Caco-2 (cell line): ENCODE measurements around the gene MZB1. TPM values are rescaled to one million over a fixed set of nuclear protein-coding genes. Genes with fewer than 3 reads are reported as not detected.

Source experiments
- BruUV-seq: library from RNA; stranded (reverse); fragments of 400-500 nt; replicated peaks from 2 replicates; lab custom pipeline; 2021; lab: Mats Ljungman, UMichigan
- CTCF ChIA-PET: fragments of 300-600 bp; sonication (Branson Sonifier 250); formaldehyde crosslinking; loops from one replicate; lab custom pipeline; 2022; ENCODE audit warnings: antibody characterized with exemption; lab: Charles Lee
- POLR2A ChIA-PET: fragments of 300-600 bp; sonication (Branson Sonifier 250); formaldehyde crosslinking; loops from one replicate; lab custom pipeline; 2022; ENCODE audit warnings: antibody characterized with exemption; lab: Charles Lee
- DNase-seq, 2 experiments: peaks; one replicate each; pipeline versions ENCODE4 v3.0.0 to v3.0.0-alpha.2; 2020 to 2022
- H3K27me3 ChIP-seq: replicated peaks from 2 replicates; pipeline ENCODE4 v1.6.0; 2011; ENCODE audit warnings: low read length; ENCODE audit not compliant: control insufficient read depth, insufficient read depth
- H3K36me3 ChIP-seq: 2 replicates; pipeline ENCODE4 v1.5.1; 2011; ENCODE audit warnings: low read length; ENCODE audit not compliant: control insufficient read depth, insufficient read depth
- H3K4me1 ChIP-seq: fragments of 250-450 bp; sonication (Bioruptor Pico); 2 replicates; pipeline ENCODE4 v1.5.1; 2020; ENCODE audit warnings: mild to moderate bottlenecking
- H3K4me3 ChIP-seq: 2 replicates; pipeline ENCODE4 v1.5.1; 2011; ENCODE audit warnings: low read depth, mild to moderate bottlenecking, control low read depth, low read length
- H3K9me3 ChIP-seq: fragments of 250-450 bp; sonication (Bioruptor Pico); 2 replicates; pipeline ENCODE4 v1.5.1; 2020; ENCODE audit warnings: mild to moderate bottlenecking, moderate library complexity
- H3K27ac Mint-ChIP-seq: one replicate; pipeline ENCODE4 v1.8.0; 2022; ENCODE audit warnings: mixed read lengths; ENCODE audit not compliant: unreplicated experiment
- H3K27me3 Mint-ChIP-seq: one replicate; pipeline ENCODE4 v1.8.0; 2022; ENCODE audit warnings: mixed read lengths; ENCODE audit not compliant: insufficient read depth, unreplicated experiment
- H3K36me3 Mint-ChIP-seq: one replicate; pipeline ENCODE4 v1.8.0; 2022; ENCODE audit warnings: mild to moderate bottlenecking, mixed read lengths; ENCODE audit not compliant: insufficient read depth, unreplicated experiment
- H3K4me1 Mint-ChIP-seq: one replicate; pipeline ENCODE4 v1.8.0; 2022; ENCODE audit warnings: low read depth, mixed read lengths; ENCODE audit not compliant: unreplicated experiment
- H3K4me3 Mint-ChIP-seq: one replicate; pipeline ENCODE4 v1.8.0; 2022; ENCODE audit warnings: mild to moderate bottlenecking, moderate library complexity, mixed read lengths; ENCODE audit not compliant: unreplicated experiment
- H3K9me3 Mint-ChIP-seq: one replicate; pipeline ENCODE4 v1.8.0; 2022; ENCODE audit warnings: mixed read lengths; ENCODE audit not compliant: unreplicated experiment
- intact Hi-C: fragments of 100-400 bp; cut with micrococcal nuclease; formaldehyde crosslinking; loops from one replicate; pipeline ENCODE4 v1.10.0; 2022; ENCODE audit not compliant: unreplicated experiment
- total RNA-seq: library from RNA; stranded (reverse); gene quantifications from 2 replicates; pipeline ENCODE4 v1.2.3, GENCODE V29; 2022
- TF ChIP-seq, protein P1 (sequence below), 2 experiments: fragments of 200-600 bp in 1 of 2; IDR thresholded peaks; 1 replicate in 1 of 2; 2 replicates in 1 of 2; pipeline versions ENCODE4 v1.5.1 to v1.8.0; 2011 to 2022; ENCODE audit warnings: antibody characterized with exemption in 1 of 2, control low read depth in 1 of 2, inconsistent platforms in 1 of 2, low read depth in 1 of 2, low read length in 1 of 2, mild to moderate bottlenecking in 1 of 2, moderate library complexity in 1 of 2; ENCODE audit not compliant: insufficient read depth in 1 of 2, severe bottlenecking in 1 of 2, unreplicated experiment in 1 of 2

MZB1 gene
- total RNA-seq, 1 experiment from 2014 or later: not detected

DNA sequence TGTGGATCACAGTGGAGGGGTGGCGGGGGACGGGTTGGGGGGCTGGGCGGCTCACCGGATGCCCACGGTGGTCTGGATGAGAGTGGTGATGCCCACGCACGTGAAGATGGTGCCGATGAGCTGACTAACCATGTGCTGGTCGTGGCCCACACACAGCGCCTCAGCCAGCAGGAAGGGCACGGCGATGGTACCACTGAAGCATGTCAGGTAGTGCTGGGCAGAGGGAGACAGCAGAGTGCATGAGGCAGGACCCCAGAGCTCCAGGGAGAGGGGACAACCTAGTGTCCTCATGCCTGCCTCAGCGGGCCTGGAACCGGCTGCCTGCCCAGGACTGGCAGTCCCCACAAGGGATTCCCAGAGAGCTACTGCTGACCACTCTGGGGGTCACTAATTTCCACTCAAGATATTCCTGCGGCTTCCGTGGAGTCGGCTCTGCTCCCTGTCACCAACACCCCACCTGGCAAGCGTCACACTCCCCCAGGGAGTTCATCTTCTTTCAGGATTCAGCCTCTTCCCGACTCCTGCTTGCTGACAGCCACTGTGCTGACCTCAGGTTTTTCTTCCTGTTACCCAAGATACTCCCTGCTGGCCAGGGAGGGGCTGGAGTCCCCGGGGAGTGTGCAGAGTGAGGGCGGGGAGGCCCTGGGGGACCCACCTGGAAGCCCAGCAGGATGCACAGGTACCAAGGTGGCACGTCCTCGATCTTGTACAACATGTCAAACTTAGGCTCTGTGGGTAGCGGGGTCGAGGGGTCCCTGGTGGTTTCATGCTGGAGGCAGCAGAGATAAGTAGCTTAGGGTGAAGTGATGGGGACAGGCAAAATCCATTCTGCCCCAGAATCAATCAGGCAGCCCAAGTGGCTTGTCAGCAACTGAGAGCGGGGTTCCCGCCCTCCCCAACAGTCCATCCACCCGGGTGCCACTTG, 7.6 kb downstream of the MZB1 start:
- BruUV-seq: no TSS peak
- H3K27me3 Mint-ChIP-seq: no peaks in the 10 kb centered on the region
- Histone ChIP-seq H3K36me3 (no peaks in the 10 kb centered on the region; the same call in 1 of the 2 replicates), H3K9me3 (no peaks in the 10 kb centered on the region), H3K27me3 (no peaks in the 10 kb centered on the region), H3K4me1 (peaks cover 40% of the 10 kb centered on the region), H3K4me3 (peak overlapping the region; percentile 30)
- peak in 1 of 2 experiments; percentile 37 for DNase-seq
- H3K4me3 Mint-ChIP-seq: peak overlapping the region; percentile 67
- H3K27ac Mint-ChIP-seq: peak overlapping the region; percentile 94
- ChIA-PET POLR2A (interaction anchor here (1.1 kb wide), 1 partner anchor 8 kb away, joined by 3 read pairs; no protein-coding TSS in a partner anchor), CTCF (no interaction called here)
- TF ChIP-seq, protein P1, sequence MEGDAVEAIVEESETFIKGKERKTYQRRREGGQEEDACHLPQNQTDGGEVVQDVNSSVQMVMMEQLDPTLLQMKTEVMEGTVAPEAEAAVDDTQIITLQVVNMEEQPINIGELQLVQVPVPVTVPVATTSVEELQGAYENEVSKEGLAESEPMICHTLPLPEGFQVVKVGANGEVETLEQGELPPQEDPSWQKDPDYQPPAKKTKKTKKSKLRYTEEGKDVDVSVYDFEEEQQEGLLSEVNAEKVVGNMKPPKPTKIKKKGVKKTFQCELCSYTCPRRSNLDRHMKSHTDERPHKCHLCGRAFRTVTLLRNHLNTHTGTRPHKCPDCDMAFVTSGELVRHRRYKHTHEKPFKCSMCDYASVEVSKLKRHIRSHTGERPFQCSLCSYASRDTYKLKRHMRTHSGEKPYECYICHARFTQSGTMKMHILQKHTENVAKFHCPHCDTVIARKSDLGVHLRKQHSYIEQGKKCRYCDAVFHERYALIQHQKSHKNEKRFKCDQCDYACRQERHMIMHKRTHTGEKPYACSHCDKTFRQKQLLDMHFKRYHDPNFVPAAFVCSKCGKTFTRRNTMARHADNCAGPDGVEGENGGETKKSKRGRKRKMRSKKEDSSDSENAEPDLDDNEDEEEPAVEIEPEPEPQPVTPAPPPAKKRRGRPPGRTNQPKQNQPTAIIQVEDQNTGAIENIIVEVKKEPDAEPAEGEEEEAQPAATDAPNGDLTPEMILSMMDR (IDR thresholded peaks at IDR 0.05; ENCODE audit: insufficient read depth in 1 of 2, low read depth in 1 of 2, low read length in 1 of 2, severe bottlenecking in 1 of 2, unreplicated experiment in 1 of 2): no peak
- peaks cover 33% of the 10 kb centered on the region for H3K4me1 Mint-ChIP-seq
- intact Hi-C loops: no loop called here
- peaks cover 13% of the 10 kb centered on the region for H3K36me3 Mint-ChIP-seq
- H3K9me3 Mint-ChIP-seq: no peaks in the 10 kb centered on the region

DNA sequence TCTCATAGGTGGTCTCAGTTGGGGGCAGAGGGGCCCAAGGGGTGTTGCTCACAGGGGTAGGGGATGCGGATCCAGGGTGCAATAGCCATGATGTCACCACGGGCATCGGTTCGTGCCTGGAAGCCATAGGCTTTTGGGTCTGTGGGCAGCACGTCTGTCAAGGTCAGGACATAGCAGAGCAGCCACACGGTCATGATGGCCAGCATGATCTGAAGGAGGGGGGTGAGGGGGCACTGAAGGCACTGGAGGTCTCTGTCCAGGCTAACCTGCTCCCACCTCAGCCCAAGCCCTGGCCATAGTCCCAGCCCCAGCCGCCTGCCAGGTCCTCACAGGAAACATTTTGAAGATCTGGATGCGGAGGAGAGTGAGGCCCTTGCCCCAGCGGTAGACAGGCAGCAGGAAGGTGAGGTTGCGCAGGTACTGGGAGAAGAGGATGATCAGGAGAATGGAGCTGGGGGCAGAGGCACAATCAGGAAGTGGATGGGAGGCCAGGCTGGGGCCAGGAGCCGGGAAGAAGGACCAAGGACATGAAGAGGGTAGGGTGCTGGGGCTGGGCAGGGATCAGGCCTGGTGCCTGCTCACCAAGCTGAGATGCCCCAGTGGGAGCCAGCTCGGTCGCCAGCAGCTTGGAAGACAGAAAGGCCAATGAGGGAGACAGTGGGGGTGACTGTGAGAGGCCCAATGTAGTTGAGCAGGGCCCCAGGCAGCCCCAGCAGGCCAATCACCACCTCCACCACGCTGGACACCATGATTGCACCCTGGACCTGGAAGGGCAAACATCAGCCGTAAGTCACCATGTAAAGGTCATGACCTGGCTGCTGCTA, 9.9 kb downstream of the MZB1 start:
- Mint-ChIP-seq H3K9me3 (no peaks in the 10 kb centered on the region), H3K27ac (peak overlapping the region; percentile 71), H3K4me1 (peaks cover 27% of the 10 kb centered on the region), H3K36me3 (peaks cover 19% of the 10 kb centered on the region), H3K4me3 (no peak overlapping the region), H3K27me3 (no peaks in the 10 kb centered on the region)
- BruUV-seq: no TSS peak
- Histone ChIP-seq H3K4me1 (peaks cover 28% of the 10 kb centered on the region), H3K9me3 (no peaks in the 10 kb centered on the region; the same call in 1 of the 2 replicates), H3K4me3 (no peak overlapping the region), H3K36me3 (no peaks in the 10 kb centered on the region; the same call in 1 of the 2 replicates), H3K27me3 (no peaks in the 10 kb centered on the region)
- intact Hi-C loops: no loop called here
- ChIA-PET POLR2A (no interaction called here), CTCF (no interaction called here)
- TF ChIP-seq, protein P1 (IDR thresholded peaks at IDR 0.05; ENCODE audit: insufficient read depth in 1 of 2, low read depth in 1 of 2, low read length in 1 of 2, severe bottlenecking in 1 of 2, unreplicated experiment in 1 of 2): no peak
- DNase-seq: no peak

- no peaks in the 10 kb centered on the region; the same call in 1 of the 2 replicates for H3K36me3 ChIP-seq
- intact Hi-C loops: no loop called here
- H3K4me1 ChIP-seq: peaks cover 19% of the 10 kb centered on the region
- Mint-ChIP-seq H3K4me1 (peaks cover 18% of the 10 kb centered on the region), H3K27ac (peak overlapping the region; percentile 71), H3K27me3 (no peaks in the 10 kb centered on the region), H3K4me3 (no peak overlapping the region), H3K36me3 (peaks cover 21% of the 10 kb centered on the region), H3K9me3 (no peaks in the 10 kb centered on the region)
- H3K27me3 ChIP-seq: no peaks in the 10 kb centered on the region
- no peak overlapping the region for H3K4me3 ChIP-seq
- CTCF ChIA-PET: no interaction called here
- no peaks in the 10 kb centered on the region; the same call in 1 of the 2 replicates for H3K9me3 ChIP-seq
- no TSS peak for BruUV-seq
- no peak for DNase-seq
- POLR2A ChIA-PET: no interaction called here
- TF ChIP-seq, protein P1 (IDR thresholded peaks at IDR 0.05; ENCODE audit: insufficient read depth in 1 of 2, low read depth in 1 of 2, low read length in 1 of 2, severe bottlenecking in 1 of 2, unreplicated experiment in 1 of 2): no peak
These were observed 10.8 kb downstream of the MZB1 start for GRCh38 chr5:139378941-139379361.
